Endodermal cell (in vitro differentiated cells): ENCODE results near the gene CACTIN. TPM values are rescaled to one million over a fixed set of nuclear protein-coding genes. Genes with fewer than 3 reads are reported as not detected.
A peak's percentile ranks its signal among the peaks of the same experiment; 100 is the strongest.
"Not testable (repeated sequence)": the region's sequence is repeated elsewhere in the genome, so short reads cannot be mapped to it uniquely, and the experiment has no call there.

Experiments
- DNase-seq: peaks from one replicate; pipeline ENCODE4 v3.0.0-alpha.2; 2017
- H3K27ac ChIP-seq: 2 replicates; pipeline ENCODE4 v1.5.1; 2013; ENCODE audit warnings: mild to moderate bottlenecking, low read depth, low read length, moderate library complexity
- H3K27me3 ChIP-seq: 2 replicates; pipeline ENCODE4 v1.6.1; 2013; ENCODE audit warnings: mild to moderate bottlenecking, low read length, moderate library complexity; ENCODE audit not compliant: insufficient read depth, control insufficient read depth, poor library complexity, severe bottlenecking
- H3K36me3 ChIP-seq: 2 replicates; pipeline ENCODE4 v1.7.0; 2013; ENCODE audit warnings: mild to moderate bottlenecking, low read length, moderate library complexity; ENCODE audit not compliant: control insufficient read depth, insufficient read depth
- H3K4me1 ChIP-seq: one replicate; pipeline ENCODE4 v1.7.0; 2013; ENCODE audit warnings: low read length; ENCODE audit not compliant: control insufficient read depth, insufficient read depth
- H3K4me3 ChIP-seq: 2 replicates; pipeline ENCODE4 v1.5.1; 2013; ENCODE audit warnings: mild to moderate bottlenecking, low read length, moderate library complexity
- H3K9ac ChIP-seq: 2 replicates; pipeline ENCODE4 v1.6.1; 2013; ENCODE audit warnings: mild to moderate bottlenecking, low read length, moderate library complexity; ENCODE audit not compliant: poor library complexity, severe bottlenecking; ENCODE audit errors: extremely low read depth
- H3K9me3 ChIP-seq: 2 replicates; pipeline ENCODE4 v1.6.1; 2013; ENCODE audit warnings: mild to moderate bottlenecking, low read length, moderate library complexity; ENCODE audit not compliant: control insufficient read depth
- H3K27ac Mint-ChIP-seq: 2 replicates; pipeline ENCODE4 v1.8.0; 2020; ENCODE audit warnings: mixed read lengths
- H3K27me3 Mint-ChIP-seq: 2 replicates; pipeline ENCODE4 v1.8.0; 2021; ENCODE audit warnings: mild to moderate bottlenecking, mixed read lengths; ENCODE audit not compliant: insufficient read depth
- H3K36me3 Mint-ChIP-seq: 2 replicates; pipeline ENCODE4 v1.8.0; 2020; ENCODE audit warnings: low read depth, mixed read lengths
- H3K4me1 Mint-ChIP-seq: 2 replicates; pipeline ENCODE4 v1.8.0; 2020; ENCODE audit warnings: mixed read lengths
- H3K4me3 Mint-ChIP-seq: 2 replicates; pipeline ENCODE4 v1.8.0; 2020; ENCODE audit warnings: mild to moderate bottlenecking, moderate library complexity, mixed read lengths
- H3K9me3 Mint-ChIP-seq: 2 replicates; pipeline ENCODE4 v1.8.0; 2020; ENCODE audit warnings: mild to moderate bottlenecking, mixed read lengths
- WGBS, 2 experiments: methylation state at CpG; one replicate each; pipeline versions ENCODE4 v1.1.5 to v1.1.7; 2013; ENCODE audit warnings: missing lambda C conversion rate in 2 of 2, mixed read lengths in 1 of 2; ENCODE audit not compliant: insufficient coverage in 1 of 2, insufficient read length in 1 of 2; 5-methylcytosine and 5-hydroxymethylcytosine counted together
- total RNA-seq, 2 donors: library from RNA; stranded (reverse); fragmentation: NEBNext Ultra II Directional in 1 of 2; extraction: Animal tissue kit (Norgen Biotek cat#: 25700) in 1 of 2; gene quantifications; 2 replicates in 1 of 2; 3 replicates in 1 of 2; pipeline ENCODE4 v1.2.1, GENCODE V29; 2021
- TF ChIP-seq, protein P1 (sequence below): fragments of 200-600 bp; sonication (generic); conservative IDR thresholded peaks from 2 replicates; pipeline ENCODE4 v1.5.0; 2021; ENCODE audit warnings: antibody characterized with exemption, mild to moderate bottlenecking

The CACTIN gene
- total RNA-seq, 2 donors from 2014 or later: 31.5 to 33.5 TPM

DNA sequence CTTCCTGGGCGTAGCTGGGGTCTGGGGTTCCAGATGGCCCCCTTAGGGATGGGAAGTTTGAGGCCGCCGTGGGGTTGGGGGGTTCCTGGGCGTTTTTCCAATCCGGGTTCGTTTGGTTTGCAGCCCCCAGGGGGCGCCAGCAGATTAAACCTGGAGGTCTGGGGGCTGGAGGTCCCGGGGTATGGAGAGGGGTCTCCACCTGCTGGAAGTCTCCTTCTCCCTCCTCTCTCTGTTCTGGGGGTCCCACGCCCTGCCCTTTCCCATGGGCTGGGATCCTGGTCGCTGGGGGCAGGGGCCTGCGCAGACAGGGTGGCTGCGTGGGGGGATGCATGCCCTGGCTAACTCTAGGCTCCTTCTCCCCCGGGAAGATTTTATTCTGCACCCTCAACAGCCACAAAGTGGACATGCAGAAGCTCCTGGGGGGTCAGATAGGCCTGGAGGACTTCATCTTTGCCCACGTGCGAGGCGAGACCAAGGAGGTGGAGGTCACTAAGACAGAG lies 40.4 kb downstream of the CACTIN start:
- Mint-ChIP-seq H3K4me3 (peak overlapping the region; percentile 13), H3K27ac (no peak overlapping the region), H3K9me3 (peaks cover 4% of the 10 kb centered on the region), H3K36me3 (no peaks in the 10 kb centered on the region), H3K4me1 (no peaks in the 10 kb centered on the region), H3K27me3 (peaks cover 65% of the 10 kb centered on the region)
- Histone ChIP-seq H3K27me3 (peaks cover 39% of the 10 kb centered on the region), H3K9me3 (no peaks in the 10 kb centered on the region), H3K9ac (no peak overlapping the region), H3K4me1 (no peaks in the 10 kb centered on the region), H3K4me3 (no peak overlapping the region), H3K36me3 (no peaks in the 10 kb centered on the region), H3K27ac (no peak overlapping the region)
- TF ChIP-seq, protein P1, sequence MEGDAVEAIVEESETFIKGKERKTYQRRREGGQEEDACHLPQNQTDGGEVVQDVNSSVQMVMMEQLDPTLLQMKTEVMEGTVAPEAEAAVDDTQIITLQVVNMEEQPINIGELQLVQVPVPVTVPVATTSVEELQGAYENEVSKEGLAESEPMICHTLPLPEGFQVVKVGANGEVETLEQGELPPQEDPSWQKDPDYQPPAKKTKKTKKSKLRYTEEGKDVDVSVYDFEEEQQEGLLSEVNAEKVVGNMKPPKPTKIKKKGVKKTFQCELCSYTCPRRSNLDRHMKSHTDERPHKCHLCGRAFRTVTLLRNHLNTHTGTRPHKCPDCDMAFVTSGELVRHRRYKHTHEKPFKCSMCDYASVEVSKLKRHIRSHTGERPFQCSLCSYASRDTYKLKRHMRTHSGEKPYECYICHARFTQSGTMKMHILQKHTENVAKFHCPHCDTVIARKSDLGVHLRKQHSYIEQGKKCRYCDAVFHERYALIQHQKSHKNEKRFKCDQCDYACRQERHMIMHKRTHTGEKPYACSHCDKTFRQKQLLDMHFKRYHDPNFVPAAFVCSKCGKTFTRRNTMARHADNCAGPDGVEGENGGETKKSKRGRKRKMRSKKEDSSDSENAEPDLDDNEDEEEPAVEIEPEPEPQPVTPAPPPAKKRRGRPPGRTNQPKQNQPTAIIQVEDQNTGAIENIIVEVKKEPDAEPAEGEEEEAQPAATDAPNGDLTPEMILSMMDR: peak; percentile 86
- WGBS, 2 experiments: 30 to 50% methylated on average over 6 to 16 of the region's 16 CpGs
- peak; percentile 81 for DNase-seq

DNA sequence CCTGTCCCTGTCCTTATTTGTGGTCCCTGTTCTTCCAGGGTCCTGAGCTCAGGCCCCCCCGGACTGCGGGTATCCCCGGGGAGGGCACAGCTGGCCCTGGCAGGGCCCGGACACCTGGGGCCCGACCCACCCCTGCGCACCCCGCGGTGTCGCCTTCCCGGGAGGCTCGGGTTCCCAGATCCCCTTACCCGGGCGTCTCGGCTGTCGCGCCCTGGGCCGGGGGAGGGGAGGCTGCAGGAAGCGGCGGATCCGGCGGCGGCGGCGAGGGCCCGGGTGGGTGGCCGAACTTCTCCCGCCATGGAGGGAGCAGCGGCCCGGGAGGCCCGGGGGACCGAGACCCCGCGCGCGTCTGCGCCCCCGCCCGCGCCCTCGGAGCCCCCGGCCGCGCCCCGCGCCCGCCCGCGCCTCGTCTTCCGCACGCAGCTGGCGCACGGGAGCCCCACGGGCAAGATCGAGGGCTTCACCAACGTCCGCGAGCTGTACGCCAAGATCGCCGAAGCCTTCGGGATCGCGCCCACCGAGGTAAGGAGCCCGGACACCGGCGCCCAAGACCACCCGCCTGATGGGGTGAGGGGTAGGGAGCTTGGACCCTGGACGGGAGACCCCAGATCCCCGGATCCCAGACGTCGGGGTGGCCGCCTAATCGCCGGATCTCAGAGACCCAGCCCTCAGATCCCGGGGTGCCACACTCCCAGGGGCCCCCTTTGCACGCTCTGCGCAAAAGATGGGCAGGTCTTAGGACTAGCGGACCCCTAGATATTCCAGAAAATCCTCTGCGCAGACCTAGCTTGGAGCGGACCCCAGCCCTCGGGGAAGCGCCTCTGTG lies 41.1 kb downstream of the CACTIN start, which contains the start of gene GIPC3:
GIPC3 (plus strand) TSS at position 178 of the 826 bp plus-strand sequence; CDS start at position 298, 120 bp downstream.
- H3K4me1 Mint-ChIP-seq: no peaks in the 10 kb centered on the region

DNA sequence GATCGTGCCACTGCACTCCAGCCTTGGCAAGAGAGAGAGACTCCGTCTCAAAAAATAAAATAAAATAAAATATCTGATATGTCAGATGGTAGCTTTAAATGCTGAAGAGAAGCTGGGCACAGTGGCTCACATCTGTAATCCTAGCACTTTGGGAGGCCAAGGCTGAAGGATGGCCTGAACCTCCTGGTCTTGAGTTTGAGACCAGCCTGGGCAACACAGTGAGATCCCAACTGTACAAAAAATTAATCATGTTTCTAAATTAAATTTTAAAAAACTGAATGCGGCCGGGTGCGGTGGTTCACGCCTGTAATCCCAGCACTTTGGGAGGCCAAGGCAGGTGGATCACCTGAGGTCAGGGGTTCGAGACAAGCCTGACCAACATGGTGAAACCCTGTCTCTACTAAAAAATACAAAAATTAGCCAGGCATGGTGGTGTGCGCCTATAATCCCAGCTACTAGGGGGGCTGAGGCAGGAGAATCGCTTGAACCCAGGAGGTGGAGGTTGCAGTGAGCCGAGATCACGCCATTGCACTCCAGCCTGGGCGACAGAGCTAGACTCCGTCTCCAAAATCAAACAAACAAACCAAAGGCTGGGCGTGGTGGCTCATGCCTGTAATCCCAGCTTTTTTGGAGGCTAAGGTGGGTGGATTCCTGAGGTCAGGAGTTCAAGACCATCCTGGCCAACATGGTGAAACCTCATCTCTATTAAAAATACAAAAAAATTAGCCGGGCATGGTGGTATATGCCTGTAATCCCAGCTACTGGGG lies 42.4 kb downstream of the CACTIN start:
- H3K27ac Mint-ChIP-seq, H3K9ac ChIP-seq, DNase-seq, H3K27ac ChIP-seq, H3K4me3 Mint-ChIP-seq, H3K36me3 Mint-ChIP-seq, H3K9me3 ChIP-seq, H3K4me1 Mint-ChIP-seq, H3K4me3 ChIP-seq, H3K4me1 ChIP-seq, H3K9me3 Mint-ChIP-seq, H3K36me3 ChIP-seq: not testable (repeated sequence)
- H3K27me3 Mint-ChIP-seq: peaks cover 81% of the 10 kb centered on the region
- 88 to 98% methylated on average over 9 to 15 of the region's 15 CpGs for WGBS, 2 experiments
- peaks cover 39% of the 10 kb centered on the region for H3K27me3 ChIP-seq

More for the DNA sequence above, 41.1 kb downstream of the CACTIN start, which contains the start of gene GIPC3:
- DNase-seq: peak; percentile 71
- H3K4me1 ChIP-seq: no peaks in the 10 kb centered on the region
- H3K4me3 ChIP-seq: no peak within 1 kb of the TSS
- H3K27ac ChIP-seq: no peak within 1 kb of the TSS
- H3K27me3 ChIP-seq: peaks cover 39% of the 10 kb centered on the region
- no peaks in the 10 kb centered on the region for H3K36me3 ChIP-seq
- H3K9me3 Mint-ChIP-seq: peaks cover 4% of the 10 kb centered on the region
- no peak within 1 kb of the TSS for H3K27ac Mint-ChIP-seq
- TF ChIP-seq, protein P1: no peak
- no peaks in the 10 kb centered on the region for H3K36me3 Mint-ChIP-seq
- H3K9me3 ChIP-seq: no peaks in the 10 kb centered on the region
- peak within 1 kb of the TSS; percentile 13 for H3K4me3 Mint-ChIP-seq
- 15 to 17% methylated on average over 42 to 78 of the region's 84 CpGs for WGBS, 2 experiments
- H3K9ac ChIP-seq: no peak within 1 kb of the TSS
- H3K27me3 Mint-ChIP-seq: peaks cover 70% of the 10 kb centered on the region

DNA sequence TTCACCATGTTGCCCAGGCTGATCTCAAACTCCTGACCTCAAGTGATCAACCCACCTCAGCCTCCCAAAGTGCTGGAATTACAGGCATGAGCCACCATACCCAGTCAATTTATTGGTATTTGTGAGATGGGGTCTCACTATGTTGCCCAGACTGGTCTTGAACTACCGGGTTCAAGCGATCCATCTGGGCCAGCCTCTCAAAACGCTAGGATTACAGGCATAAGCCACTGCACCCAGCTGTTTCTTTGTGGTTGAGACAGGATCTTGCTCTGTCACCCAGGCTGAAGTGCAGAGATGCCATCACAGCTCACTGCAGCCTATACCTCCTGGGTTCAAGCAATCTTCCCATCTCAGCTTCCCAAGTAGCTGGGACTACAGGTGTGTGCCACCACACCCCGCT lies 44.8 kb downstream of the CACTIN start:
- WGBS, 2 experiments: 82 to 84% methylated on average over 3 to 4 of the region's 4 CpGs
- not testable (repeated sequence) for H3K4me1 ChIP-seq, DNase-seq, H3K36me3 Mint-ChIP-seq, H3K9ac ChIP-seq, H3K9me3 Mint-ChIP-seq, H3K36me3 ChIP-seq, H3K9me3 ChIP-seq, H3K4me3 ChIP-seq, H3K27ac Mint-ChIP-seq, H3K4me1 Mint-ChIP-seq, H3K27ac ChIP-seq, H3K4me3 Mint-ChIP-seq
- H3K27me3 Mint-ChIP-seq: peaks cover 73% of the 10 kb centered on the region
- H3K27me3 ChIP-seq: peaks cover 34% of the 10 kb centered on the region
